GM15510 (cell line): Measurements from ENCODE around the gene BCAN.

ENCODE experiments used
- POLR2A ChIP-seq: IDR thresholded peaks from 3 replicates; pipeline ENCODE4 v1.6.1; 2011; ENCODE audit warnings: borderline replicate concordance; ENCODE audit not compliant: insufficient read length; ENCODE audit errors: extremely low read depth

The BCAN gene

DNA sequence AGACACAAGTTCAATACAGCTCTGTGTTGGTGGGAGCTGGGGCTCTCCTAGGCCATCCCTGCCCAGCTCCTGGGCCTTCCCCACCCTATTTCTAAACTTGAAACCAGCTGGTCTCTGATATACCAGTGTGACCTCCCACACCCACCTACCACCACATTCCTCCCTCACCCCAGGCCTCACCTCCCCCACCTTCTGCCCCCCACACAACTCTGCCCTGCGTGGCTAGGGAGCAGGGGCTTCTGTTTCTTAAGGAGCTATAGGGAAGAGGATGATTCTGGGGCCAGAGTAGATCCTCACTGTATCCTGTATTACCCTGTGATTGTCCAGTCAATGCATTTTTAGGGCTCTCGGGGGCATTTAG is 18.8 kb downstream of the BCAN start:
- TF ChIP-seq POLR2A, result no peak

- TF ChIP-seq POLR2A, result no peak
These were observed 20.3 kb downstream of the BCAN start for GRCh38 chr1:156662005-156662799.

GRCh38 chr1:156662800-156663055 is 20.8 kb downstream of the BCAN start:
- TF ChIP-seq POLR2A, result no peak

GRCh38 chr1:156663178-156663577 is 21.3 kb downstream of the BCAN start:
- no peak for TF ChIP-seq POLR2A

- no peak for TF ChIP-seq POLR2A
These were observed 22.3 kb downstream of the BCAN start for GRCh38 chr1:156664046-156664766.

DNA sequence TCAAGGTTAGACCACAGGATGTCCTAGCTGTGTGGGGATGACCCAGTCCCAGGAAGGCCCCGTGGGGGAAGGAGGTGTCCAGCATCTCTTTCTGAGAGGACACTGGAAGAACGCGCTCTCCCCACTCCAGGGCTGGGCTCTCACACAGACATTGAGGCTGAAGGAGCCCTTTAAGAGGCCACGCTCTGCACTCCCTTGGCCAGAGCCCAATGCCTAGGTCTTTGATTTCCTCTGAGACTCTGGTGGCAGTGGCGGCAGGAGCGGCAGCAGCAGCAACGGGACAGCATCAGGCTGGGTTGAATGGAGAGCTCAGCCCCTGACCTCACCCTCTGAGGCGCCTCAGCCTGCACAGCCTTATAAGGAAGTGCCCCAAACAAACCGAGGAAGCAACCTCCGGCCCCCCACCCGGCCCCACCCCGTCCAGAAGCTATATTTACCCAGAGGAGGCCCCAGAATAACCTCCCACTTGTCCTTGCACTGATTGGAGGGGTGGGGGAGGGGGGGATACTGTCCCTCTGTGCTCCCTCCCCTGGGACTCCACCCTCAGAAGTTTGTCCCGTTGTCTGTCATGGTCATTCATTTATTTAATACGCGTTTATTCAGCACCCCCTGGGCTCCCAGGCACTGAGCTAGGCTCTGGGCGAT is 23.0 kb downstream of the BCAN start:
- no peak for TF ChIP-seq POLR2A

DNA sequence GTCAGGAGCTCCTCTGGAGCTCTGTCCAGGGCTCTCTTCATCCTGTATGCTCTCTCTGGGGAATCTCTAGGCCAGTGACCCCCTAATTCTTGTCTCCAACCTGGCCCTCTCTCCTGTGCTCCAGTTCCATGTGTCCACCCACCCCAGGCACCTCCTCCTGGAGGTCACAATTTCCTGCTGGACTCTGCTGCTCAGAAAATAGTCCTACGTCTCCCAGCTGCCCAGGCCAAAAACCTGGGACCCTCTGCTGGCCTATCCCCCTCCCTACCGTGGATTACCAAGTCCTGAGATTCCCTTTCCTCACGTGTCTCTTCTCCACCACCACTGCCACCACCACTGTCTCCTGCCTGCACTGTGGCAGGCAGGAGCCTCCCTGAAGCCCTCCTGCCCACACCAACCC is 23.6 kb downstream of the BCAN start:
- TF ChIP-seq POLR2A, result no peak

- no peak for TF ChIP-seq POLR2A
These were observed 25.1 kb downstream of the BCAN start for GRCh38 chr1:156666862-156667609.

- no peak for TF ChIP-seq POLR2A
These were observed 25.7 kb downstream of the BCAN start for GRCh38 chr1:156667610-156667967.

DNA sequence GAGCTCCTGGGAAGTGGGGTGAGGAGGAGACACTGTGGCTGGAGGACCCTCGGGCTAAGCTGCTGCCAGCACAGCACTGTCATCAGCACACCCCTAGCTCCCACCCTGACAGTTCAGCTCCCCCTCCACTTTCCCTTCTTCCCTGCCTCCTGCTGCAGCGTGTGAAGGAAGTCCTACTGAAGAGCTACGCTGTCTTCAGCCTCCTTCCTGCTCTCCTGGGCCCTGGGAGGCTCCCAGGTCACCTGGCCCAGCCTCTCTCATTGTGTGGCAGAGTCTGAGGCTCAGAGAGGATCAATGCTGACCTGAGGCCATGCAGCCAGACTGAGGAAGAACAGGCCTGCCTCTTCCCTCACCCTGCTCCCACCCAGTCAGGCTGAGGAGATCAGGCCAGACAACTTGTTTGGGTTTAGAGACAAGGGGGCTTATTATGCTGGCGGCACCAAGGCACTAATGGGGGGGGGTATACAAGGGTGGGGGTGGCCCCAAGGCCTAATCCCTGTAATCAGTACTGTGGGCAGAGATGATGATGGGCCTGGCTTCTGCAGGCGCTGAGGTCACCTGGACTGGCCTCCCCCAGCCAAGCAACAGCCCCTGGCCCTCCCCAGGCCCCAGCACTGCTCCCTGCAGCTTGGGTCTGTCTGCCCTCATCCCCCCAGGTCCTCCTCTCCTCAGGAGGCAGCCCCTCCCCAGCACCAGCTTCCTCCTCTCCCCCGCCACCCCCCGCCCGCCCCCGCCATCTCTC is 26.2 kb downstream of the BCAN start:
- TF ChIP-seq POLR2A, result no peak

DNA sequence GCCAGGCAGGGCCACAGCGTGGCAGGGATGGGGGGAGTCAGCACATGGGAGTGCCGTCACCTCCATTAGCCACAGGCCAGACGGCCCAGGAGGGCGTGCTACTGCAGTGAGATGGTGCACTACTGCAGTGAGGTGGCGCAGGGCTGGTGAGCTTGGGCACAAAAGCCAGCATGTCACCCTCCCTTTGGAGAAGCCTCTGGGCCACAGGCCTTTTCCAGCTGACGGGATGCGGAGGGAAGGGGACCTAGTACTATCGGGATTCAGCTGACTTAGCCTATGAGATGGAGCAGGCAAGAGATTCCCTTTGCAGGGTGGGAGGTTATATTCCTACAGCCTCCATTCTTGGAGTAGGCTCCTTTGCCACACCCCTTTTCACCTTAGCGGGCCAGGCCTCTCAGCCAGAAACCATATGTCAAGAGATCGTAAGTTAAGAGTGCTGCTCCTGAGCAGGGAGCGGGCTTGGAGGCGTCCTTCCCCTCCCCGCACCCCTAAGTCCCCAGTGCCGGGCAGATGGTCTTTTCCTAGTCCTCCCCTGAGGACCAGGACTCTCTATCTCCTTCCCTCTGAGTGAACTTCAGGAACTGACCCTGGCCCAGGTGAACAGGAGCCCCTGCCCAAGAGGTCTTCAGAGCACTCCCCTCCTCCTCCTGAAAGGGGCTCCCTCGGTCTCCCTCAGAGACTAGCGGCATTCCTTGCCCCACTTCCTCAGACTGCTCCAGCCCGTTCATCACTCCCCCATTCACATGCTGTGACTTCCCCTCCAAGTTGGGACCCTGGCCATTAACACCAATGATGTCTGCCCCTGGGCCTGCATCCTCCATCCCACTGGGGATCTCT is 27.1 kb downstream of the BCAN start:
- TF ChIP-seq POLR2A, result no peak

DNA sequence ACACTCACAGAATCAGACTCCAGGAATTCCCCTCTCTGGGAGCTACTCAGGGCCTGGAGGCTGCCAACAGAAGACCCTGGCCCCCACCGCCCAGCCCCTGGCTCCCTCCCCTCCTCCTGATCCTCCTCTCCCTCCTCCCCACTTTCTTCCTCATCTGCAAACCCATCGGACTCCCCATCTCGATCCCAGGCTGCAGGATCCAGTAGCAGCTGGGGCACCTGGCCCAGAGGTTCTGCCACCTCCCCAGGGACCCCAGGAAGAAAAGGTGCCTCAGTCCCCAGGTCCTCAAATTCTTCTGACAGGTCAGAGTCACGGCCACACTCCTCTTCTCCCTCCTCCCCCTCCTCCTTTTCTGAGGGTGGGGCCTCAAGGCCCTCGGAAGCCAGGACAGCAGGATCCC is 27.9 kb downstream of the BCAN start:
- TF ChIP-seq POLR2A, result no peak

- TF ChIP-seq POLR2A, result no peak
These were observed 28.4 kb downstream of the BCAN start for GRCh38 chr1:156670359-156670758.

DNA sequence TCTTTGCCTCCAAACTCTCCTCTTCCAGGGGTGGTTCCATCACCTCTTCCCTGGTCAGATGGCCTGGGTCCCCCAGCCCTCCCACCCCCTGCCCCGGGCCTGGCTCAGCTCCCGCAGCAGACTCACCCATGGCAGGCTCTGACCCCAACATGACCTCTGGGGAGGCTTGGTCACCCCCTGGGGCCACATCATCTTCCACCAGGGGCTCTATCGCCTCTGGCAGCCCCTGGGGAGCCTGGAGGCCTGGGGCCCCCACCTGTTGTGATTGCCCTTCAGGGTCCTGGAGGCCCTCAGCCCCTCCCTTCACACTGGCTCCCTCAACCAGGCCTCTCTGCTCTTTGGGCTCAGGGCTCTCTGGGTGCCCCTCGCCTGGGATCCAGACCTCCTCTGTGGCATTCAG is 28.9 kb downstream of the BCAN start:
- no peak for TF ChIP-seq POLR2A
